GM03348 (cell line): ENCODE data around the gene HBM.
"Not testable (repeated sequence)": the region's sequence is repeated elsewhere in the genome, so short reads cannot be mapped to it uniquely, and the experiment has no call there.

Source experiments
- DNase-seq: peaks from one replicate; pipeline ENCODE4 v3.0.0; 2012; ENCODE audit warnings: low spot score

Gene HBM

GRCh38 chr16:169014-169413, 3.2 kb downstream of the HBM start:
- DNase-seq, result peak; percentile 2

DNA sequence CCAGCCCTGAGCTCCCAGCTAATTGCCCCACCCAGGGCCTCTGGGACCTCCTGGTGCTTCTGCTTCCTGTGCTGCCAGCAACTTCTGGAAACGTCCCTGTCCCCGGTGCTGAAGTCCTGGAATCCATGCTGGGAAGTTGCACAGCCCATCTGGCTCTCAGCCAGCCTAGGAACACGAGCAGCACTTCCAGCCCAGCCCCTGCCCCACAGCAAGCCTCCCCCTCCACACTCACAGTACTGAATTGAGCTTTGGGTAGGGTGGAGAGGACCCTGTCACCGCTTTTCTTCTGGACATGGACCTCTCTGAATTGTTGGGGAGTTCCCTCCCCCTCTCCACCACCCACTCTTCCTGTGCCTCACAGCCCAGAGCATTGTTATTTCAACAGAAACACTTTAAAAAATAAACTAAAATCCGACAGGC, 4.3 kb downstream of the HBM start:
- not testable (repeated sequence) for DNase-seq

GRCh38 chr16:170788-171187, 5.0 kb downstream of the HBM start:
- DNase-seq, result no peak

DNA sequence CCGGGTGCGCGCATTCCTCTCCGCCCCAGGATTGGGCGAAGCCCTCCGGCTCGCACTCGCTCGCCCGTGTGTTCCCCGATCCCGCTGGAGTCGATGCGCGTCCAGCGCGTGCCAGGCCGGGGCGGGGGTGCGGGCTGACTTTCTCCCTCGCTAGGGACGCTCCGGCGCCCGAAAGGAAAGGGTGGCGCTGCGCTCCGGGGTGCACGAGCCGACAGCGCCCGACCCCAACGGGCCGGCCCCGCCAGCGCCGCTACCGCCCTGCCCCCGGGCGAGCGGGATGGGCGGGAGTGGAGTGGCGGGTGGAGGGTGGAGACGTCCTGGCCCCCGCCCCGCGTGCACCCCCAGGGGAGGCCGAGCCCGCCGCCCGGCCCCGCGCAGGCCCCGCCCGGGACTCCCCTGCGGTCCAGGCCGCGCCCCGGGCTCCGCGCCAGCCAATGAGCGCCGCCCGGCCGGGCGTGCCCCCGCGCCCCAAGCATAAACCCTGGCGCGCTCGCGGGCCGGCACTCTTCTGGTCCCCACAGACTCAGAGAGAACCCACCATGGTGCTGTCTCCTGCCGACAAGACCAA, 6.7 kb downstream of the HBM start, which contains the start of gene HBA2:
Gene HBA2 (plus strand): TSS at position 503 of the 568 bp plus-strand sequence. CDS start 37 bp downstream, at position 540.
- DNase-seq, result not testable (repeated sequence)

DNA sequence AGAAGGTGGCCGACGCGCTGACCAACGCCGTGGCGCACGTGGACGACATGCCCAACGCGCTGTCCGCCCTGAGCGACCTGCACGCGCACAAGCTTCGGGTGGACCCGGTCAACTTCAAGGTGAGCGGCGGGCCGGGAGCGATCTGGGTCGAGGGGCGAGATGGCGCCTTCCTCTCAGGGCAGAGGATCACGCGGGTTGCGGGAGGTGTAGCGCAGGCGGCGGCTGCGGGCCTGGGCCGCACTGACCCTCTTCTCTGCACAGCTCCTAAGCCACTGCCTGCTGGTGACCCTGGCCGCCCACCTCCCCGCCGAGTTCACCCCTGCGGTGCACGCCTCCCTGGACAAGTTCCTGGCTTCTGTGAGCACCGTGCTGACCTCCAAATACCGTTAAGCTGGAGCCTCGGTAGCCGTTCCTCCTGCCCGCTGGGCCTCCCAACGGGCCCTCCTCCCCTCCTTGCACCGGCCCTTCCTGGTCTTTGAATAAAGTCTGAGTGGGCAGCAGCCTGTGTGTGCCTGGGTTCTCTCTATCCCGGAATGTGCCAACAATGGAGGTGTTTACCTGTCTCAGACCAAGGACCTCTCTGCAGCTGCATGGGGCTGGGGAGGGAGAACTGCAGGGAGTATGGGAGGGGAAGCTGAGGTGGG, 7.6 kb downstream of the HBM start:
- DNase-seq, result not testable (repeated sequence)

DNA sequence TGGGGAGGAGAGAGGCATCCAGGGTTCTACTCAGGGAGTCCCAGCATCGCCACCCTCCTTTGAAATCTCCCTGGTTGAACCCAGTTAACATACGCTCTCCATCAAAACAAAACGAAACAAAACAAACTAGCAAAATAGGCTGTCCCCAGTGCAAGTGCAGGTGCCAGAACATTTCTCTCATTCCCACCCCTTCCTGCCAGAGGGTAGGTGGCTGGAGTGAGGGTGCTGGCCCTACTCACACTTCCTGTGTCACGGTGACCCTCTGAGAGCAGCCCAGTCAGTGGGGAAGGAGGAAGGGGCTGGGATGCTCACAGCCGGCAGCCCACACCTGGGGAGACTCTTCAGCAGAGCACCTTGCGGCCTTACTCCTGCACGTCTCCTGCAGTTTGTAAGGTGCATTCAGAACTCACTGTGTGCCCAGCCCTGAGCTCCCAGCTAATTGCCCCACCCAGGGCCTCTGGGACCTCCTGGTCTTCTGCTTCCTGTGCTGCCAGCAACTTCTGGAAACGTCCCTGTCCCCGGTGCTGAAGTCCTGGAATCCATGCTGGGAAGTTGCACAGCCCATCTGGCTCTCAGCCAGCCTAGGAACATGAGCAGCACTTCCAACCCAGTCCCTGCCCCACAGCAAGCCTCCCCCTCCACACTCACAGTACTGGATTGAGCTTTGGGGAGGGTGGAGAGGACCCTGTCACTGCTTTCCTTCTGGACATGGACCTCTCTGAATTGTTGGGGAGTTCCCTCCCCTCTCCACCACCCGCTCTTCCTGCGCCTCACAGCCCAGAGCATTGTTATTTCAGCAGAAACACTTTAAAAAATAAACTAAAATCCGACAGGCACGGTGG, 8.4 kb downstream of the HBM start:
- DNase-seq, result not testable (repeated sequence)

- DNase-seq, result no peak
These were observed 9.5 kb downstream of the HBM start for GRCh38 chr16:175011-175949.

GRCh38 chr16:176006-176405, 10.2 kb downstream of the HBM start:
- DNase-seq, result not testable (repeated sequence)

- DNase-seq, result not testable (repeated sequence)
These were observed 11.0 kb downstream of the HBM start, which contains the start of gene HBA1 for GRCh38 chr16:176477-177382. Gene HBA1, plus strand, starts transcription at chr16:176680. Its CDS starts 37 bp downstream, at chr16:176717.

- DNase-seq, result peak; percentile 55
These were observed 11.6 kb downstream of the HBM start for GRCh38 chr16:177394-177822.

DNA sequence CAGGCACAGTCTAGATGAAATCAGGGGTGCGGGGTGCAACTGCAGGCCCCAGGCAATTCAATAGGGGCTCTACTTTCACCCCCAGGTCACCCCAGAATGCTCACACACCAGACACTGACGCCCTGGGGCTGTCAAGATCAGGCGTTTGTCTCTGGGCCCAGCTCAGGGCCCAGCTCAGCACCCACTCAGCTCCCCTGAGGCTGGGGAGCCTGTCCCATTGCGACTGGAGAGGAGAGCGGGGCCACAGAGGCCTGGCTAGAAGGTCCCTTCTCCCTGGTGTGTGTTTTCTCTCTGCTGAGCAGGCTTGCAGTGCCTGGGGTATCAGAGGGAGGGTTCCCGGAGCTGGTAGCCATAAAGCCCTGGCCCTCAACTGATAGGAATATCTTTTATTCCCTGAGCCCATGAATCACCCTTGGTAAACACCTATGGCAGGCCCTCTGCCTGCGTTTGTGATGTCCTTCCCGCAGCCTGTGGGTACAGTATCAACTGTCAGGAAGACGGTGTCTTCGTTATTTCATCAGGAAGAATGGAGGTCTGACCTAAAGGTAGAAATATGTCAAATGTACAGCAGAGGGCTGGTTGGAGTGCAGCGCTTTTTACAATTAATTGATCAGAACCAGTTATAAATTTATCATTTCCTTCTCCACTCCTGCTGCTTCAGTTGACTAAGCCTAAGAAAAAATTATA, 12.3 kb downstream of the HBM start:
- DNase-seq, result no peak

- DNase-seq, result no peak
These were observed 12.9 kb downstream of the HBM start for GRCh38 chr16:178668-179015.

DNA sequence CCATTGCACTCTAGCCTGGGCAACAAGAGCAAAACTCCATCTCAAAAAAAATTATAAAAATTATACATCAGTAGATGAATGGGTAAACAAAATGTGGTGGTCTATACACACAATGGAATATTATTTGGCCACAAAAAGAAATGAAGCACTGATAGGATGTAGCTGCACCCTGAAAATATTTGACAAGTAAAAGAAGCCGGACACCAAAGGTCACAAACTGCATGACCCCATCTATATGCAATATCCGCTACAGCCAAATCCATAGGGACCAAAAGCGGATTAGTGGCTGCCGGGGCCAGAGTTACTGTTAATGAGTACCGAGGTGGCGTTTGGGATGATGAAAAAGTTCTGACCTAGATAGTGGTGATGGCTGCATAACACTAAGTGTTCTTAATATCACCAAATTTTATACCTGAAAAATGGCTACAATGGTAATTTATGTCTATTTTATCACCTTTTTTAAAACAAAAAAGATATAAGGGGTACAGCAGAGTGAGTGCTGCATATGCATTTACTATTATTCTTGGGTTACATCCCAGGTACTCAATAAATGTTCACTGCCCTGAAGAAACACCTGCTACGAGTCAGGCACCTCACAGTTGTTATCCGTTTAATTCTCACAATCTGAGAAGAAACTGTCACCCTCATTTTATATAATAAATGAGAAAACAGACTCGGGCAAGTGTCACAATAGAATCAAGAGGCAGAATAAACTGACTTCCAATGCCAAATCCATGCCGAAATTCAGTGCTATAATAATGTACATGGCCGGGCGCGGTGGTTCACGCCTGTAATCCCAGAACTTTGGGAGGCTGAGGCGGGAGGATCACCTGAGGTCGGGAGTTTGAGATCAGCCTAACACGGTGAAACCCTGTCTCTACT, 13.7 kb downstream of the HBM start:
- no peak for DNase-seq

DNA sequence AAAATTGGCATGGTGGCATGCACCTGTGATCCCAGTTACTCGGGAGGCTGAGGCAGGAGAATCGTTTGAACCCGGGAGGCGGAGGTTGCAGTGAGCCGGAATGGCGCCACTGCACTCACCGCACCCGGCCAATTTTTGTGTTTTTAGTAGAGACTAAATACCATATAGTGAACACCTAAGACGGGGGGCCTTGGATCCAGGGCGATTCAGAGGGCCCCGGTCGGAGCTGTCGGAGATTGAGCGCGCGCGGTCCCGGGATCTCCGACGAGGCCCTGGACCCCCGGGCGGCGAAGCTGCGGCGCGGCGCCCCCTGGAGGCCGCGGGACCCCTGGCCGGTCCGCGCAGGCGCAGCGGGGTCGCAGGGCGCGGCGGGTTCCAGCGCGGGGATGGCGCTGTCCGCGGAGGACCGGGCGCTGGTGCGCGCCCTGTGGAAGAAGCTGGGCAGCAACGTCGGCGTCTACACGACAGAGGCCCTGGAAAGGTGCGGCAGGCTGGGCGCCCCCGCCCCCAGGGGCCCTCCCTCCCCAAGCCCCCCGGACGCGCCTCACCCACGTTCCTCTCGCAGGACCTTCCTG, 14.4 kb downstream of the HBM start, which contains the start of gene HBQ1:
Gene HBQ1 (plus strand): TSS at position 359 of the 575 bp plus-strand sequence. CDS start 28 bp downstream, at position 387.
- peak; percentile 78 for DNase-seq

DNA sequence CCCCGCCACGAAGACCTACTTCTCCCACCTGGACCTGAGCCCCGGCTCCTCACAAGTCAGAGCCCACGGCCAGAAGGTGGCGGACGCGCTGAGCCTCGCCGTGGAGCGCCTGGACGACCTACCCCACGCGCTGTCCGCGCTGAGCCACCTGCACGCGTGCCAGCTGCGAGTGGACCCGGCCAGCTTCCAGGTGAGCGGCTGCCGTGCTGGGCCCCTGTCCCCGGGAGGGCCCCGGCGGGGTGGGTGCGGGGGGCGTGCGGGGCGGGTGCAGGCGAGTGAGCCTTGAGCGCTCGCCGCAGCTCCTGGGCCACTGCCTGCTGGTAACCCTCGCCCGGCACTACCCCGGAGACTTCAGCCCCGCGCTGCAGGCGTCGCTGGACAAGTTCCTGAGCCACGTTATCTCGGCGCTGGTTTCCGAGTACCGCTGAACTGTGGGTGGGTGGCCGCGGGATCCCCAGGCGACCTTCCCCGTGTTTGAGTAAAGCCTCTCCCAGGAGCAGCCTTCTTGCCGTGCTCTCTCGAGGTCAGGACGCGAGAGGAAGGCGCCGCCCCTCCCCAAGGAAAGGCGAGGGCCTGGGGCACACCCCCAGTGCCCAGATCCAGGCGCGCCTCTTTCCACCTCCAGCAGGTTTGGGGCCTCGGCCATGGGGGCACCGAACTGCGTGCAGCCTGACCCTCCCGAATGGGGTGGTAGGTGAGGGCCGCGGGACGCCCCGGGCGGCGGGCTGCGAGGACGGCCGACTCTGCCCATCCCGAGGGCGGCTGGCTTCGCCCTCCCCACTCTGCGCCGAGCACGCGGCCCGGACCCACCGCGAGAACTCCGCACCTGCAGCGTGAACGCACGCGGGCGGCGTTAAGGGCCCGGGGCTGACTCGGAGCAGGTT, 15.1 kb downstream of the HBM start:
- peak; percentile 92 for DNase-seq

GRCh38 chr16:181565-182021, 15.8 kb downstream of the HBM start:
- no peak for DNase-seq

DNA sequence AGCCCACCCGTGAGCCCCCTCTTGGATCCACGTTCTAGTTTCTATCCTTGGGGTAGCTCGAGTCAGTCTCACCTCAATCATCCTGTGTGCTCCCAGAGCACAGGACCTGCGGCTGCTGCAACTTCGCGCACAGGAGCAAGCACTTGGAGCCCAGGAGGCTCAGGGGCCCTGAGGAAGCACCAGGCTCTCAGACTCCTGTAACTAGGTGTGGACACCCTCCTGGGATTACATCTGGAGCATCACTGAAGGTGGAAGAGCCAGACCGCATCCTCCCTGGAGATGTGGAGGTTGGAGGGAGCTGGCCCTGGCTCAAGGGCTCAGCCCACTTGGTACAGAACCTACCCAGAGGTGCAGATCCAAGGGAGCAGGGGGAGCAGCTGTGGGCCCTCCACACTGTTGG, 17.2 kb downstream of the HBM start:
- DNase-seq, result no peak
